ENCODE data around the gene FBXL15.
"Not testable (repeated sequence)": the region's sequence is repeated elsewhere in the genome, so short reads cannot be mapped to it uniquely, and the experiment has no call there.

Gene FBXL15

GRCh38 chr10:102431452-102432124, 11.0 kb downstream of the FBXL15 start:
- no peak for DNase-seq (ENCODE audit: low read depth in 2 of 2)

- DNase-seq (ENCODE audit: low read depth in 2 of 2) = peak; percentile 94 to 98
These were observed 11.7 kb downstream of the FBXL15 start, which contains the start of gene CUEDC2 for GRCh38 chr10:102432162-102432950. TSS of gene CUEDC2 (minus strand) at chr10:102432574. CDS start at chr10:102425188, 7,386 bp downstream.

GRCh38 chr10:102433619-102434046, 13.0 kb downstream of the FBXL15 start:
- no peak for DNase-seq (ENCODE audit: low read depth in 2 of 2)

- no peak for DNase-seq (ENCODE audit: low read depth in 2 of 2)
These were observed 13.9 kb downstream of the FBXL15 start for GRCh38 chr10:102434394-102435132.

- no peak for DNase-seq (ENCODE audit: low read depth in 2 of 2)
These were observed 14.5 kb downstream of the FBXL15 start for GRCh38 chr10:102435133-102435497.

- DNase-seq (ENCODE audit: low read depth in 2 of 2) = peak in 1 of 2 donors; percentile 36
These were observed 15.0 kb downstream of the FBXL15 start for GRCh38 chr10:102435529-102436233.

GRCh38 chr10:102436312-102436711, 15.7 kb downstream of the FBXL15 start:
- no peak for DNase-seq (ENCODE audit: low read depth in 2 of 2)

- no peak for DNase-seq (ENCODE audit: low read depth in 2 of 2)
These were observed 16.9 kb downstream of the FBXL15 start for GRCh38 chr10:102437515-102437914.

- DNase-seq (ENCODE audit: low read depth in 2 of 2) = no peak
These were observed 17.7 kb downstream of the FBXL15 start for GRCh38 chr10:102438374-102438773.

GRCh38 chr10:102444851-102445250, 24.2 kb downstream of the FBXL15 start:
- DNase-seq (ENCODE audit: low read depth in 2 of 2) = no peak

GRCh38 chr10:102449321-102450123, 28.9 kb downstream of the FBXL15 start:
- DNase-seq (ENCODE audit: low read depth in 2 of 2) = peak; percentile 77

GRCh38 chr10:102450124-102450373, 29.4 kb downstream of the FBXL15 start:
- DNase-seq (ENCODE audit: low read depth in 2 of 2) = no peak

- DNase-seq (ENCODE audit: low read depth in 2 of 2) = peak; percentile 76 to 77
These were observed 29.9 kb downstream of the FBXL15 start for GRCh38 chr10:102450374-102451104.

GRCh38 chr10:102451105-102451969, 30.7 kb downstream of the FBXL15 start, which contains the start of gene C10orf95:
TSS of gene C10orf95 (minus strand) at chr10:102451543. CDS start at chr10:102451093, 450 bp downstream.
- DNase-seq (ENCODE audit: low read depth in 2 of 2) = no peak

GRCh38 chr10:102452672-102453340, 32.2 kb downstream of the FBXL15 start:
- peak; percentile 61 to 63 for DNase-seq (ENCODE audit: low read depth in 2 of 2)

- no peak for DNase-seq (ENCODE audit: low read depth in 2 of 2)
These were observed 32.9 kb downstream of the FBXL15 start for GRCh38 chr10:102453502-102453901.

GRCh38 chr10:102454662-102455487, 34.2 kb downstream of the FBXL15 start:
- not testable (repeated sequence) for DNase-seq (ENCODE audit: low read depth in 2 of 2)
